22Rv1 (cell line): ENCODE measurements around the gene PTPN23.

ENCODE experiments used
- ZFX ChIP-seq: fragments of 450-650 bp; IDR thresholded peaks from 2 replicates; pipeline ENCODE4 v1.6.1; 2017; ENCODE audit warnings: antibody characterized with exemption, borderline replicate concordance
- TF ChIP-seq, protein P1 (sequence below): fragments of 450-650 bp; IDR thresholded peaks from 2 replicates; pipeline ENCODE4 v1.5.1; 2017; ENCODE audit warnings: mild to moderate bottlenecking

DNA sequence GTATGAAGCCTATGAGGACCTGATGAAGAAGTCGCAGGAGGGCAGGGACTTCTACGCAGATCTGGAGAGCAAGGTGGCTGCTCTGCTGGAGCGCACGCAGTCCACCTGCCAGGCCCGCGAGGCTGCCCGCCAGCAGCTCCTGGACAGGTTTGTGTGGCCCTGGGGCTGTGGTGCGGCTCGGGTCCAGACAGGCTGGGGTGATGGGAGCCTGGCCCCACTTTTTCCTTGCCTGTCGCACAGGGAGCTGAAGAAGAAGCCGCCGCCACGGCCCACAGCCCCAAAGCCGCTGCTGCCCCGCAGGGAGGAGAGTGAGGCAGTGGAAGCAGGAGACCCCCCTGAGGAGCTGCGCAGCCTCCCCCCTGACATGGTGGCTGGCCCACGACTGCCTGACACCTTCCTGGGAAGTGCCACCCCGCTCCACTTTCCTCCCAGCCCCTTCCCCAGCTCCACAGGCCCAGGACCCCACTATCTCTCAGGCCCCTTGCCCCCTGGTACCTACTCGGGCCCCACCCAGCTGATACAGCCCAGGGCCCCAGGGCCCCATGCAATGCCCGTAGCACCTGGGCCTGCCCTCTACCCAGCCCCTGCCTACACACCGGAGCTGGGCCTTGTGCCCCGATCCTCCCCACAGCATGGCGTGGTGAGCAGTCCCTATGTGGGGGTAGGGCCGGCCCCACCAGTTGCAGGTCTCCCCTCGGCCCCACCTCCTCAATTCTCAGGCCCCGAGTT is 29.0 kb downstream of the PTPN23 start:
- TF ChIP-seq, protein P1, sequence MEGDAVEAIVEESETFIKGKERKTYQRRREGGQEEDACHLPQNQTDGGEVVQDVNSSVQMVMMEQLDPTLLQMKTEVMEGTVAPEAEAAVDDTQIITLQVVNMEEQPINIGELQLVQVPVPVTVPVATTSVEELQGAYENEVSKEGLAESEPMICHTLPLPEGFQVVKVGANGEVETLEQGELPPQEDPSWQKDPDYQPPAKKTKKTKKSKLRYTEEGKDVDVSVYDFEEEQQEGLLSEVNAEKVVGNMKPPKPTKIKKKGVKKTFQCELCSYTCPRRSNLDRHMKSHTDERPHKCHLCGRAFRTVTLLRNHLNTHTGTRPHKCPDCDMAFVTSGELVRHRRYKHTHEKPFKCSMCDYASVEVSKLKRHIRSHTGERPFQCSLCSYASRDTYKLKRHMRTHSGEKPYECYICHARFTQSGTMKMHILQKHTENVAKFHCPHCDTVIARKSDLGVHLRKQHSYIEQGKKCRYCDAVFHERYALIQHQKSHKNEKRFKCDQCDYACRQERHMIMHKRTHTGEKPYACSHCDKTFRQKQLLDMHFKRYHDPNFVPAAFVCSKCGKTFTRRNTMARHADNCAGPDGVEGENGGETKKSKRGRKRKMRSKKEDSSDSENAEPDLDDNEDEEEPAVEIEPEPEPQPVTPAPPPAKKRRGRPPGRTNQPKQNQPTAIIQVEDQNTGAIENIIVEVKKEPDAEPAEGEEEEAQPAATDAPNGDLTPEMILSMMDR, result no peak
- no peak for TF ChIP-seq ZFX
